OCI-LY7 (cell line): ENCODE data around the gene GAK. TPM values are rescaled to one million over a fixed set of nuclear protein-coding genes. Genes with fewer than 3 reads are reported as not detected.
A peak's percentile ranks its signal among the peaks of the same experiment; 100 is the strongest.
"Not testable (repeated sequence)": the region's sequence is repeated elsewhere in the genome, so short reads cannot be mapped to it uniquely, and the experiment has no call there.

Source experiments
- BruUV-seq: library from RNA; stranded (reverse); fragments of 400-500 nt; replicated peaks from 2 replicates; lab custom pipeline; 2021; lab: Mats Ljungman, UMichigan
- CTCF ChIA-PET: fragments of 300-600 bp; sonication (Branson Sonifier 250); formaldehyde crosslinking; loops from one replicate; lab custom pipeline; 2022; ENCODE audit warnings: antibody characterized with exemption; ENCODE audit not compliant: unreplicated experiment; lab: Charles Lee
- POLR2A ChIA-PET: fragments of 300-600 bp; sonication (Branson Sonifier 250); formaldehyde crosslinking; loops from one replicate; lab custom pipeline; 2022; ENCODE audit warnings: antibody characterized with exemption; lab: Charles Lee
- DNase-seq: peaks from one replicate; pipeline ENCODE4 v3.0.0-alpha.2; 2015; ENCODE audit warnings: low spot score
- H2AFZ ChIP-seq: fragments of 200-600 bp; sonication (generic), shearing (Covaris generic); 2 replicates; pipeline ENCODE4 v1.6.1; 2014; ENCODE audit warnings: mild to moderate bottlenecking, antibody characterized with exemption, low read length, moderate library complexity
- H3K27ac ChIP-seq: fragments of 200-600 bp; sonication (generic); 2 replicates; pipeline ENCODE4 v1.5.1; 2014; ENCODE audit warnings: mixed run types, low read depth, mild to moderate bottlenecking, moderate library complexity, low read length, inconsistent platforms; ENCODE audit not compliant: poor library complexity, severe bottlenecking
- H3K36me3 ChIP-seq: fragments of 200-600 bp; sonication (generic); 2 replicates; pipeline ENCODE4 v1.6.1; 2014; ENCODE audit warnings: mild to moderate bottlenecking, antibody characterized with exemption, low read length, moderate library complexity, mixed read lengths; ENCODE audit not compliant: insufficient read depth
- H3K4me1 ChIP-seq: fragments of 200-600 bp; sonication (generic); 2 replicates; pipeline ENCODE4 v1.5.1; 2014; ENCODE audit warnings: mild to moderate bottlenecking, low read length; ENCODE audit not compliant: insufficient read depth, poor library complexity, severe bottlenecking
- H3K4me2 ChIP-seq: fragments of 200-600 bp; sonication (generic); 2 replicates; pipeline ENCODE4 v1.6.1; 2014; ENCODE audit warnings: mild to moderate bottlenecking, low read length
- H3K4me3 ChIP-seq: fragments of 200-600 bp; sonication (generic); 2 replicates; pipeline ENCODE4 v1.5.1; 2014; ENCODE audit warnings: mild to moderate bottlenecking, low read depth, low read length; ENCODE audit not compliant: poor library complexity, severe bottlenecking
- H3K79me2 ChIP-seq: fragments of 200-600 bp; sonication (generic); 2 replicates; pipeline ENCODE4 v1.6.1; 2016; ENCODE audit warnings: low read depth, mild to moderate bottlenecking, low read length, moderate library complexity, mixed read lengths; ENCODE audit not compliant: insufficient read depth
- H3K9me2 ChIP-seq: fragments of 200-600 bp; sonication (generic); 2 replicates; pipeline ENCODE4 v1.6.1; 2016; ENCODE audit warnings: mild to moderate bottlenecking, low read length, mixed read lengths; ENCODE audit not compliant: insufficient read depth
- H3K9me3 ChIP-seq: fragments of 200-600 bp; sonication (generic); 2 replicates; pipeline ENCODE4 v1.6.1; 2014; ENCODE audit warnings: mild to moderate bottlenecking, mixed run types, low read length, mixed read lengths
- H4K20me1 ChIP-seq: fragments of 200-600 bp; sonication (generic); 2 replicates; pipeline ENCODE4 v1.6.1; 2014; ENCODE audit warnings: mild to moderate bottlenecking, antibody characterized with exemption, low read length, moderate library complexity, mixed read lengths; ENCODE audit not compliant: insufficient read depth
- EZH2phosphoT487 ChIP-seq: fragments of 200-600 bp; sonication (generic); IDR thresholded peaks from 2 replicates; pipeline ENCODE4 v1.6.1; 2018; ENCODE audit warnings: low read depth, borderline replicate concordance, mild to moderate bottlenecking, mixed run types, antibody characterized with exemption, low read length, moderate library complexity, mixed read lengths
- intact Hi-C: fragments of 100-400 bp; cut with micrococcal nuclease; formaldehyde crosslinking; loops from one replicate; pipeline ENCODE4 v1.10.0; 2022; ENCODE audit not compliant: unreplicated experiment
- total RNA-seq, 2 experiments: library from RNA; depleted of rRNA in 1 of 2; stranded (reverse); fragments of >200 nt in 1 of 2; shearing (Covaris generic) in 1 of 2; gene quantifications; 2 replicates each; pipeline ENCODE4 v1.2.3, GENCODE V29; 2014 to 2022
- TF ChIP-seq, protein P1 (sequence below): fragments of 200-600 bp; sonication (generic); conservative IDR thresholded peaks from 2 replicates; pipeline ENCODE4 v1.5.1; 2014; ENCODE audit warnings: mild to moderate bottlenecking, antibody characterized with exemption, low read length, moderate library complexity, mixed read lengths

GAK gene
- total RNA-seq, 2 experiments from 2014 or later: 86.1 to 107 TPM

DNA sequence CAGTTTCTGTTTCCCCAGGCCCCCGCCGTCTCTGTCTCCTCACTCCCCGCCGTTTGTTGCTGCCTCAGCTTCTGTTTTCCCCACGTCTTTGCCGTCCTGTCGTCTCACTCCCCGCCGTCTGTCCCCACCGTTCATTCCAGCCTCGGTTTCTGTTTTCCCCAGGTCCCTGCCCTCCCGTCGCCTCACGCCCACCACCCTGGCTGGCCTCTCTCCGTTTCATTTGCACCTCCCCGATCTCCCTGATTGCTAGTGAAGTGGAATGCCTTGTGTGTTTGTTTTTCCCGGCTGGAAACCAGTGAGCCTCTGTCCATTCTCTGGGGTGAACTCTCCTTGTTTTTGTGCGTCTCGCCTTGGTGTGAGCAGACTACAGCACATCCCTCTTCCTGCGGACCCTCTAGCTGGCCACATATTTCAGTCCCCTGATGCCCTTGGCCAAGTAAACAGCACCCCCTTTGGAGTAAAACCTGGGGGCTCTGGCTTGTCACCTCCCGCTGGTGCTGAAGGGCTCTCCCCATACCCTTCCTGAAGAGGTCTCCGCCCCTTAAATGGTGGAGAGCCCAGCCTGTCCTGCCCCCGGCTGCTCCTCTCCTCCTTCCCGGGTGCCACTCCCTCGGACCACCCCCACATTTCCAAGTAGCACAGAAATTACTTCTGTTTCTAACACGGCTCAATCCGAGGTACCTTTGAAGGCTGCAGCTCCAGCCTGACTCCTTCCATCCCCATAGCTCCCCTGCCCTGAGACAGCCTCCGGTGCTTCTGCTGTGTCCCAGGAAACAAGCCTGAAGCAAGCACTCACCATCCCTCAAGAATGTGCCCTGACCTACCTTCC is 13.4 kb upstream of the GAK start:
- no peaks in the 10 kb centered on the region for H4K20me1 ChIP-seq
- no peak for DNase-seq
- ChIA-PET POLR2A (no interaction called here), CTCF (no interaction called here)
- H3K4me2 ChIP-seq: no peak overlapping the region
- no peaks in the 10 kb centered on the region for H3K79me2 ChIP-seq
- no peak overlapping the region for H2AFZ ChIP-seq
- intact Hi-C loops: no loop called here
- H3K9me2 ChIP-seq: no peaks in the 10 kb centered on the region
- TF ChIP-seq, protein P1, sequence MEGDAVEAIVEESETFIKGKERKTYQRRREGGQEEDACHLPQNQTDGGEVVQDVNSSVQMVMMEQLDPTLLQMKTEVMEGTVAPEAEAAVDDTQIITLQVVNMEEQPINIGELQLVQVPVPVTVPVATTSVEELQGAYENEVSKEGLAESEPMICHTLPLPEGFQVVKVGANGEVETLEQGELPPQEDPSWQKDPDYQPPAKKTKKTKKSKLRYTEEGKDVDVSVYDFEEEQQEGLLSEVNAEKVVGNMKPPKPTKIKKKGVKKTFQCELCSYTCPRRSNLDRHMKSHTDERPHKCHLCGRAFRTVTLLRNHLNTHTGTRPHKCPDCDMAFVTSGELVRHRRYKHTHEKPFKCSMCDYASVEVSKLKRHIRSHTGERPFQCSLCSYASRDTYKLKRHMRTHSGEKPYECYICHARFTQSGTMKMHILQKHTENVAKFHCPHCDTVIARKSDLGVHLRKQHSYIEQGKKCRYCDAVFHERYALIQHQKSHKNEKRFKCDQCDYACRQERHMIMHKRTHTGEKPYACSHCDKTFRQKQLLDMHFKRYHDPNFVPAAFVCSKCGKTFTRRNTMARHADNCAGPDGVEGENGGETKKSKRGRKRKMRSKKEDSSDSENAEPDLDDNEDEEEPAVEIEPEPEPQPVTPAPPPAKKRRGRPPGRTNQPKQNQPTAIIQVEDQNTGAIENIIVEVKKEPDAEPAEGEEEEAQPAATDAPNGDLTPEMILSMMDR: no peak
- TF ChIP-seq EZH2phosphoT487: no peak
- H3K4me3 ChIP-seq: no peak overlapping the region
- H3K36me3 ChIP-seq: no peaks in the 10 kb centered on the region
- H3K4me1 ChIP-seq: no peaks in the 10 kb centered on the region
- BruUV-seq: no TSS peak
- no peak overlapping the region for H3K27ac ChIP-seq
- no peaks in the 10 kb centered on the region for H3K9me3 ChIP-seq

DNA sequence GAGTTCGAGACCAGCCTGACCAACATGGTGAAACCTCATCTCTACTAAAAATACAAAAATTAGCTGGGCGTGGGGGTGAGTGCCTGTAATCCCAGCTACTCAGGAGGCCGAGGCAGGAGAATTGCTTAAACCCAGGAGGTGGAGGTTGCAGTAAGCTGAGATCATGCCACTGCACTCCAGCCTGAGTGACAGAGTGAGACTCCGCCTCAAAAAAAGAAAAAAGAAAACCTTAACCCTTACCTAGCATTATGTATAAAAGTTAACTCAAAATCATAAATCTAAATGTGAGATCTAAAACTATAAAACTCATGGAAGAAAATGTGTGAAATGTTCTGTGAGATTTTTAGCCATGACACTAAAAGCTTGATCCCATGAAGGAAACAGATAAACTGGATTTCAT is 7.4 kb upstream of the GAK start:
- H3K9me3 ChIP-seq, H3K36me3 ChIP-seq, DNase-seq, H3K9me2 ChIP-seq, H3K4me2 ChIP-seq, H2AFZ ChIP-seq, H3K4me3 ChIP-seq, BruUV-seq, H3K27ac ChIP-seq, H3K79me2 ChIP-seq, CTCF ChIA-PET, H4K20me1 ChIP-seq, POLR2A ChIA-PET: not testable (repeated sequence)
- intact Hi-C loops: loop anchor here (5.0 kb wide), 1 partner anchor 33 kb away; the partner anchor contains the start of gene DGKQ
- H3K4me1 ChIP-seq: peaks cover 25% of the 10 kb centered on the region

DNA sequence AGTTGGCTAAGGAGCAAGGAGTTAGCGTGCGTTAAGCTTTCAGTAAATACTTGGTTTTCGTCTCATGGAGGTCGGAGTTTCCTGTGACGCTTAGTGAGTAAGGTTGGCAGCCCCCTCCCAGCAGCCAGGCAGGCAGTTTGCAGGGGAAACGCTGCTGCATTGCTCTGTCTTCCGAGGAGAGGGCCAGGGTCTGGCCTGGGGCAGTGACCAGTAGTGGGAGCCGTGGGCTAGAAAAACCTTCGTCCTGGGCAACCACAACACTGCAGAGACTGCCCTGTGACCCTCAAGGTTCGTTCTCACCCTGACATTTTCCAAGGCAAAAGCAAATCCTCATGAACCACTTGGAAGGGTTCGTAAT is 576 bp upstream of the GAK start:
- no peak for DNase-seq
- no peaks in the 10 kb centered on the region for H3K9me3 ChIP-seq
- peaks cover 23% of the 10 kb centered on the region for H4K20me1 ChIP-seq
- intact Hi-C loops: loop anchor here (2.0 kb wide), 1 partner anchor 54 kb away; the partner anchor contains the start of gene IDUA
- ChIA-PET POLR2A (no interaction called here), CTCF (no interaction called here)
- no peaks in the 10 kb centered on the region for H3K36me3 ChIP-seq
- peaks cover 48% of the 10 kb centered on the region for H3K4me1 ChIP-seq
- H3K9me2 ChIP-seq: no peaks in the 10 kb centered on the region
- peak overlapping the region; percentile 73 for H2AFZ ChIP-seq
- peak overlapping the region; percentile 95 for H3K4me2 ChIP-seq
- TSS peak; percentile 82 for BruUV-seq
- peak overlapping the region; percentile 29 for H3K27ac ChIP-seq
- peak overlapping the region; percentile 93 for H3K4me3 ChIP-seq
- TF ChIP-seq, protein P1: 0 out of 2 replicates have a peak, but pooled peaks have one; percentile 25
- no peak for TF ChIP-seq EZH2phosphoT487
- peaks cover 34% of the 10 kb centered on the region for H3K79me2 ChIP-seq
